ENCODE results near the gene NAGK. TPM values are rescaled to one million over a fixed set of nuclear protein-coding genes. Genes with fewer than 3 reads are reported as not detected.
"Not testable (repeated sequence)": the region's sequence is repeated elsewhere in the genome, so short reads cannot be mapped to it uniquely, and the experiment has no call there.

Gene NAGK
- total RNA-seq, 1 donor from 2014 or later: 96.2 TPM

- not testable (repeated sequence) for H3K27ac Mint-ChIP-seq; H3K36me3 Mint-ChIP-seq; H3K9me3 Mint-ChIP-seq; H3K4me3 Mint-ChIP-seq; H3K4me1 Mint-ChIP-seq; DNase-seq (ENCODE audit: low spot score in 2 of 2, unreplicated experiment in 2 of 2)
- H3K27me3 Mint-ChIP-seq (ENCODE audit: low read depth): peaks cover 44% of the 10 kb centered on the region
These were observed 24.2 kb downstream of the NAGK start for GRCh38 chr2:71092491-71093260.

GRCh38 chr2:71100195-71100964 is 31.9 kb downstream of the NAGK start:
- no peak overlapping the region for H3K27ac Mint-ChIP-seq
- no peak overlapping the region for H3K4me3 Mint-ChIP-seq
- DNase-seq (ENCODE audit: low spot score in 2 of 2, unreplicated experiment in 2 of 2): peak in 1 of 2 experiments; percentile 43
- no peaks in the 10 kb centered on the region for H3K4me1 Mint-ChIP-seq
- no peaks in the 10 kb centered on the region for H3K36me3 Mint-ChIP-seq
- TF ChIP-seq, protein P1, sequence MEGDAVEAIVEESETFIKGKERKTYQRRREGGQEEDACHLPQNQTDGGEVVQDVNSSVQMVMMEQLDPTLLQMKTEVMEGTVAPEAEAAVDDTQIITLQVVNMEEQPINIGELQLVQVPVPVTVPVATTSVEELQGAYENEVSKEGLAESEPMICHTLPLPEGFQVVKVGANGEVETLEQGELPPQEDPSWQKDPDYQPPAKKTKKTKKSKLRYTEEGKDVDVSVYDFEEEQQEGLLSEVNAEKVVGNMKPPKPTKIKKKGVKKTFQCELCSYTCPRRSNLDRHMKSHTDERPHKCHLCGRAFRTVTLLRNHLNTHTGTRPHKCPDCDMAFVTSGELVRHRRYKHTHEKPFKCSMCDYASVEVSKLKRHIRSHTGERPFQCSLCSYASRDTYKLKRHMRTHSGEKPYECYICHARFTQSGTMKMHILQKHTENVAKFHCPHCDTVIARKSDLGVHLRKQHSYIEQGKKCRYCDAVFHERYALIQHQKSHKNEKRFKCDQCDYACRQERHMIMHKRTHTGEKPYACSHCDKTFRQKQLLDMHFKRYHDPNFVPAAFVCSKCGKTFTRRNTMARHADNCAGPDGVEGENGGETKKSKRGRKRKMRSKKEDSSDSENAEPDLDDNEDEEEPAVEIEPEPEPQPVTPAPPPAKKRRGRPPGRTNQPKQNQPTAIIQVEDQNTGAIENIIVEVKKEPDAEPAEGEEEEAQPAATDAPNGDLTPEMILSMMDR (IDR thresholded peaks at IDR 0.05; ENCODE audit: unreplicated experiment): peak; percentile 52
- peaks cover 11% of the 10 kb centered on the region for H3K9me3 Mint-ChIP-seq
- peaks cover 4% of the 10 kb centered on the region for H3K27me3 Mint-ChIP-seq (ENCODE audit: low read depth)

DNA sequence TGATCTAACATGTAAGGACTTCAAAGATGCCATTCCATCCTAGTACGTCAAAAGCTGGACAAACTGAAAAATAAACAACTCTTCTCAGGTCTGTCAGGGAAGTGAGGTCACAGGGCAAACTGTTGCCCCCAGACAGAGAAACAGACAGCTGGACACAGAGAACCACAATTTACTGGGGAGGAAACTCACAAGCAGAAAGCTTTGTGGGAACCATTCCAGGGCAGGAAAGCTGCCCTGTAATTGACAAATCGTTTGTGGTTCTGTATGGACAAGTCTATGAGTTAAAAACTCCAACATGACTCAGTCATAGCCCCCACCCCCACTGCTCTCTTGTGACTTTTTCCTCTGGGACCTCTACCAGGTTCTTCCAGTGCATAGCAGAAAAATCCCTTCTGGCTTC is 33.2 kb downstream of the NAGK start:
- no peak overlapping the region for H3K4me3 Mint-ChIP-seq
- no peak for DNase-seq (ENCODE audit: low spot score in 2 of 2, unreplicated experiment in 2 of 2)

GRCh38 chr2:71102981-71103681 is 34.7 kb downstream of the NAGK start:
- Mint-ChIP-seq H3K4me3 (no peak overlapping the region), H3K36me3 (no peaks in the 10 kb centered on the region), H3K4me1 (no peaks in the 10 kb centered on the region), H3K27me3 (ENCODE audit: low read depth) (peaks cover 2% of the 10 kb centered on the region), H3K9me3 (peaks cover 13% of the 10 kb centered on the region), H3K27ac (no peak overlapping the region)
- TF ChIP-seq, protein P1 (IDR thresholded peaks at IDR 0.05; ENCODE audit: unreplicated experiment): no peak
- no peak for DNase-seq (ENCODE audit: low spot score in 2 of 2, unreplicated experiment in 2 of 2)

More for the DNA sequence above, 33.2 kb downstream of the NAGK start:
- Mint-ChIP-seq H3K27me3 (ENCODE audit: low read depth) (peaks cover 4% of the 10 kb centered on the region), H3K9me3 (peaks cover 13% of the 10 kb centered on the region), H3K4me1 (no peaks in the 10 kb centered on the region), H3K27ac (no peak overlapping the region), H3K36me3 (no peaks in the 10 kb centered on the region)
- TF ChIP-seq, protein P1 (IDR thresholded peaks at IDR 0.05; ENCODE audit: unreplicated experiment): no peak

DNA sequence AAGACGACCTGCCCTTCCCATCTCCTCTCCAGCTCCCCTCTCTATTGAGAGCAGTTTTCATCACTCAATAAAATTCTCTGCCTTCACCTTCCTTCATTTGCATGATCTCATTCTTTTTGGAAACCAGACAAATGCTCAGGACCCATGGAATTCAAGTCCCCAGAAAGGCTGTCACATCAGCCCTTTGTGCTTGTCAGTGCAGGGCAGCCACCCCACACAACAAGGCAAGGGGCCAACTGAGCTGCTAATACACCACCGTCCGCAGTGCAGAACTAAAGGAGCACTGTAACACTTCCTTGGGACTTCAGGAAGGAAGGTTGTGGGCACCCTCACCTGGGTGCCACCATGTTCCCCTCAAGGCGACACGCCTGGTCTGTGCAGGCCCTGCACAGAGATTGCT is 35.4 kb downstream of the NAGK start:
- DNase-seq (ENCODE audit: low spot score in 2 of 2, unreplicated experiment in 2 of 2): no peak
- TF ChIP-seq, protein P1 (IDR thresholded peaks at IDR 0.05; ENCODE audit: unreplicated experiment): no peak
- Mint-ChIP-seq H3K27me3 (ENCODE audit: low read depth) (peaks cover 2% of the 10 kb centered on the region), H3K36me3 (no peaks in the 10 kb centered on the region), H3K4me3 (no peak overlapping the region), H3K4me1 (no peaks in the 10 kb centered on the region), H3K9me3 (peaks cover 13% of the 10 kb centered on the region), H3K27ac (no peak overlapping the region)

GRCh38 chr2:71106463-71106862 is 38.0 kb downstream of the NAGK start:
- H3K4me3 Mint-ChIP-seq; H3K4me1 Mint-ChIP-seq; DNase-seq (ENCODE audit: low spot score in 2 of 2, unreplicated experiment in 2 of 2); H3K36me3 Mint-ChIP-seq; H3K27me3 Mint-ChIP-seq (ENCODE audit: low read depth); H3K27ac Mint-ChIP-seq: not testable (repeated sequence)
- H3K9me3 Mint-ChIP-seq: peaks cover 13% of the 10 kb centered on the region
